ENCODE data around the gene MCF2L. TPM values are rescaled to one million over a fixed set of nuclear protein-coding genes. Genes with fewer than 3 reads are reported as not detected.

Gene MCF2L
- total and polyA plus RNA-seq, 2 experiments from 2014 or later: 27.6 to 38.6 TPM

DNA sequence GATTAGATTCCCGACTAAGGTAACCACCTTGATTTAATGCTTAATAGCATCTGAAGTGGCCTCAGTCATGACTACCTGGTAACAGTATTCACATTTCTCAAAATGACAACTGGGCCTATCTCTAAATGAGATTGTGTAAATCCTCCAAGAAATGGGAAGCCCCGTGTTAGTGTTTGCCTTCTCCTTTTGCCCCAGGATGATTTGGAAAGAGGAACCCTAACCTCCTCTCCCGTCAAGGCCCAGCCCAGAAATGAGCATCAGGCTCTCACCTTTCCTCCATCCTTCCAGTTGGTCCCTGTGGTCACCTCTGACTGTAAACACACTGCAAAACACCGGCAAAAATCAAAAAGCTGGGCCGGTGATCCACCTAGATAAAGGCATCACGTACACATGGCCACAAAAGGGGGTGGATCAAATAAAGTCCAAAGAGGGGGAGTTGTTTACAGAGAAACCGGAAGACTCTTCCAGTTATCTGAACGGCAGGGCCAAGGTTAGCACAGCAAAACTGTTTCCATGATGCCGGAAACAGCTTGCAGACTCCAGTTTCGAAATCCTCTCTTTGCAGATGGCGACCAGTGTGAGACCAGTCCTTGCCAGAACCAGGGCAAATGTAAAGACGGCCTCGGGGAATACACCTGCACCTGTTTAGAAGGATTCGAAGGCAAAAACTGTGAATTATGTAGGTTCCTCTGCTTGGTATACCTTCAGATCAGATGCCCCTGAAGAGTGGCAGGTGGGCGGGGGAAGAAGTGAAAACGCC lies 170.0 kb downstream of the MCF2L start:
- DNase-seq (ENCODE audit: low read depth in 1 of 2, low spot score in 1 of 2): peak in 1 of 2 donors; percentile 19
- TF ChIP-seq CTCF (IDR thresholded peaks at IDR 0.05; ENCODE audit: low read depth, low read length): no peak
- no peaks in the 10 kb centered on the region for H3K4me1 ChIP-seq (ENCODE audit: low read depth)
- no peak overlapping the region for H3K4me3 ChIP-seq
- no peaks in the 10 kb centered on the region for H3K36me3 ChIP-seq
- H3K27me3 ChIP-seq: peaks cover 44% of the 10 kb centered on the region
- no peak overlapping the region for H3K27ac ChIP-seq
- no peaks in the 10 kb centered on the region for H3K9me3 ChIP-seq (ENCODE audit: low read depth)

DNA sequence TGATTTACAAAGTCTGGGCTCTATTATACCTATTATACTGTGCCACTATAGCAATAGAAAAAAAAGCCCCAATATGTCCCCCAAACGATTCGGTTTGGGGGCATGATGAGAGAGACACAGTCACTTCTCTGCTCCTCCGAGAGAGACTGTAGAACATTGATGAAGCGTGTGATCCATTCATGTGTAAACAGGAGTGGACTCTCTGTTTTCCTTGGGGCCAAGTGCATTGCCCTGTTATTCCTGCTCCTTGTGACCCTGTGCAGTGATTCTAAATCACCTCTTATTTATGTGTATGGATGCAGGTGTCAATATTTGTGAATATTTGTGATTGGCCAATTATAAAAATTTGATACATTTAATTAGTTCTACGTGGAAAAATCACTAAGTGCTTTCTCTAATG lies 170.6 kb downstream of the MCF2L start:
- no peak for TF ChIP-seq CTCF (IDR thresholded peaks at IDR 0.05; ENCODE audit: low read depth, low read length)
- no peaks in the 10 kb centered on the region for H3K36me3 ChIP-seq
- H3K4me1 ChIP-seq (ENCODE audit: low read depth): no peaks in the 10 kb centered on the region
- no peak for DNase-seq (ENCODE audit: low read depth in 1 of 2, low spot score in 1 of 2)
- H3K9me3 ChIP-seq (ENCODE audit: low read depth): no peaks in the 10 kb centered on the region
- no peak overlapping the region for H3K4me3 ChIP-seq
- H3K27me3 ChIP-seq: peaks cover 45% of the 10 kb centered on the region
- H3K27ac ChIP-seq: no peak overlapping the region

- DNase-seq (ENCODE audit: low read depth in 1 of 2, low spot score in 1 of 2): no peak
- Histone ChIP-seq H3K9me3 (ENCODE audit: low read depth) (no peaks in the 10 kb centered on the region), H3K4me3 (no peak overlapping the region), H3K36me3 (no peaks in the 10 kb centered on the region), H3K4me1 (ENCODE audit: low read depth) (no peaks in the 10 kb centered on the region), H3K27ac (no peak overlapping the region), H3K27me3 (peaks cover 39% of the 10 kb centered on the region)
- TF ChIP-seq CTCF (IDR thresholded peaks at IDR 0.05; ENCODE audit: low read depth, low read length): no peak
Observed at GRCh38 chr13:113140677-113141600, 171.9 kb downstream of the MCF2L start.

- Histone ChIP-seq H3K36me3 (no peaks in the 10 kb centered on the region), H3K4me3 (no peak overlapping the region), H3K27me3 (peaks cover 45% of the 10 kb centered on the region), H3K9me3 (ENCODE audit: low read depth) (no peaks in the 10 kb centered on the region), H3K4me1 (ENCODE audit: low read depth) (no peaks in the 10 kb centered on the region), H3K27ac (no peak overlapping the region)
- no peak for DNase-seq (ENCODE audit: low read depth in 1 of 2, low spot score in 1 of 2)
- TF ChIP-seq CTCF (IDR thresholded peaks at IDR 0.05; ENCODE audit: low read depth, low read length): no peak
Observed at GRCh38 chr13:113141601-113141970, 172.6 kb downstream of the MCF2L start.

GRCh38 chr13:113142876-113143275 lies 173.9 kb downstream of the MCF2L start:
- no peak for DNase-seq (ENCODE audit: low read depth in 1 of 2, low spot score in 1 of 2)
- Histone ChIP-seq H3K27me3 (peaks cover 44% of the 10 kb centered on the region), H3K4me1 (ENCODE audit: low read depth) (no peaks in the 10 kb centered on the region), H3K9me3 (ENCODE audit: low read depth) (no peaks in the 10 kb centered on the region), H3K4me3 (no peak overlapping the region), H3K36me3 (no peaks in the 10 kb centered on the region), H3K27ac (no peak overlapping the region)
- TF ChIP-seq CTCF (IDR thresholded peaks at IDR 0.05; ENCODE audit: low read depth, low read length): no peak
